MV-4-11 (cell line): Measurements from ENCODE around the gene ADRA2B.

Experiments
- DNase-seq: peaks from one replicate; lab custom pipeline; 2025; lab: John Stamatoyannopoulos, UW

The ADRA2B gene

GRCh38 chr2:96104487-96104861 is 11.9 kb downstream of the ADRA2B start:
- no peak for DNase-seq

- peak; percentile 15 for DNase-seq
Observed at GRCh38 chr2:96103761-96104486, 12.4 kb downstream of the ADRA2B start.

GRCh38 chr2:96103187-96103601 is 13.2 kb downstream of the ADRA2B start:
- no peak for DNase-seq

GRCh38 chr2:96102596-96103186 is 13.7 kb downstream of the ADRA2B start:
- DNase-seq, result no peak

GRCh38 chr2:96100893-96101304 is 15.5 kb downstream of the ADRA2B start:
- DNase-seq, result no peak

GRCh38 chr2:96099861-96100798 is 16.2 kb downstream of the ADRA2B start:
- DNase-seq, result peak; percentile 47

GRCh38 chr2:96098900-96099590 is 17.3 kb downstream of the ADRA2B start:
- no peak for DNase-seq

- no peak for DNase-seq
Observed at GRCh38 chr2:96097951-96098823, 18.2 kb downstream of the ADRA2B start.

- no peak for DNase-seq
Observed at GRCh38 chr2:96097441-96097840, 18.9 kb downstream of the ADRA2B start.

GRCh38 chr2:96095116-96095636 is 21.2 kb downstream of the ADRA2B start:
- DNase-seq, result no peak

- DNase-seq, result no peak
Observed at GRCh38 chr2:96093528-96093927, 22.8 kb downstream of the ADRA2B start.

- DNase-seq, result peak; percentile 37
Observed at GRCh38 chr2:96092951-96093350, 23.4 kb downstream of the ADRA2B start.

- no peak for DNase-seq
Observed at GRCh38 chr2:96092573-96092877, 23.8 kb downstream of the ADRA2B start.

- DNase-seq, result no peak
Observed at GRCh38 chr2:96091711-96092572, 24.4 kb downstream of the ADRA2B start.

- DNase-seq, result no peak
Observed at GRCh38 chr2:96091141-96091710, 25.1 kb downstream of the ADRA2B start.

- no peak for DNase-seq
Observed at GRCh38 chr2:96090196-96090926, 26.0 kb downstream of the ADRA2B start.

- DNase-seq, result no peak
Observed at GRCh38 chr2:96089356-96090195, 26.8 kb downstream of the ADRA2B start.
